GM12878 (cell line): ENCODE results near the gene CLPX. TPM values are rescaled to one million over a fixed set of nuclear protein-coding genes. Genes with fewer than 3 reads are reported as not detected.

Experiments
- ATAC-seq: fragments of 200-7000 bp; cut with Tn5 transposase; 3 replicates; pipeline ENCODE4 v1.9.1; 2020; ENCODE audit warnings: mild to moderate bottlenecking, moderate library complexity
- BruUV-seq: library from RNA; stranded (reverse); fragments of 400-500 nt; replicated peaks from 2 replicates; lab custom pipeline; 2021; lab: Mats Ljungman, UMichigan
- CTCF ChIA-PET: fragments of 300-600 bp; sonication (Branson Sonifier 250); formaldehyde crosslinking; extraction: SDS; loops from one replicate; lab custom pipeline; 2021; ENCODE audit warnings: inconsistent platforms; lab: Yijun Ruan, JAX
- POLR2A ChIA-PET: fragments of 350-600 bp; formaldehyde crosslinking; extraction: SDS; loops from one replicate; lab custom pipeline; 2021; ENCODE audit warnings: inconsistent platforms; lab: Charles Lee
- RAD21 ChIA-PET: fragments of 300-600 bp; sonication (Branson Sonifier 250); formaldehyde crosslinking; loops from one replicate; lab custom pipeline; 2023; ENCODE audit warnings: antibody characterized with exemption; ENCODE audit not compliant: unreplicated experiment; lab: Charles Lee
- SMC1A ChIA-PET: fragments of 300-600 bp; sonication (Branson Sonifier 250); formaldehyde crosslinking; loops from one replicate; lab custom pipeline; 2023; ENCODE audit not compliant: unreplicated experiment, uncharacterized antibody; lab: Charles Lee
- DNase-seq: peaks from one replicate; pipeline ENCODE4 v3.0.0-alpha.2; 2011; ENCODE audit warnings: low read depth, low spot score
- FAIRE-seq: peaks from 3 replicates; lab custom pipeline; 2011; peaks lifted over from hg19 to GRCh38; lab: Jason Lieb, UNC
- H2AFZ ChIP-seq: 2 replicates; pipeline ENCODE4 v1.6.0; 2011; ENCODE audit warnings: low read depth, low read length, control low read depth; ENCODE audit not compliant: control insufficient read depth
- H3K27ac ChIP-seq: 2 replicates; pipeline ENCODE4 v1.5.1; 2011; ENCODE audit warnings: control low read depth; ENCODE audit not compliant: control insufficient read depth, insufficient read depth
- H3K27me3 ChIP-seq, 2 experiments: replicated peaks in 1 of 2; 2 replicates each; pipeline versions ENCODE4 v1.6.0 to v1.6.1; 2011; ENCODE audit warnings: low read length in 1 of 2; ENCODE audit not compliant: control insufficient read depth in 2 of 2, insufficient read depth in 2 of 2
- H3K36me3 ChIP-seq, 2 experiments: 2 replicates each; pipeline ENCODE4 v1.5.1; 2011; ENCODE audit warnings: low read length in 1 of 2; ENCODE audit not compliant: control insufficient read depth in 2 of 2, insufficient read depth in 2 of 2
- H3K4me1 ChIP-seq: 2 replicates; pipeline ENCODE4 v1.6.1; 2011; ENCODE audit warnings: mild to moderate bottlenecking, low read length, moderate library complexity, mixed read lengths; ENCODE audit not compliant: control insufficient read depth, insufficient read depth
- H3K4me2 ChIP-seq: 2 replicates; pipeline ENCODE4 v1.6.0; 2011; ENCODE audit warnings: control low read depth; ENCODE audit not compliant: control insufficient read depth, insufficient read depth
- H3K4me3 ChIP-seq: fragments of 200-600 bp; sonication (generic); 2 replicates; pipeline ENCODE4 v1.5.1; 2016
- H3K79me2 ChIP-seq: 2 replicates; pipeline ENCODE4 v1.6.0; 2011; ENCODE audit warnings: low read length; ENCODE audit not compliant: control insufficient read depth, insufficient read depth
- H3K9ac ChIP-seq: 2 replicates; pipeline ENCODE4 v1.8.0; 2011; ENCODE audit warnings: low read length, control low read depth, mixed read lengths; ENCODE audit not compliant: control insufficient read depth, insufficient read depth
- H3K9me3 ChIP-seq: replicated peaks from 3 replicates; pipeline ENCODE4 v1.5.1; 2011; ENCODE audit warnings: mild to moderate bottlenecking, low read length; ENCODE audit not compliant: control insufficient read depth, insufficient read depth
- H4K20me1 ChIP-seq: 2 replicates; pipeline ENCODE4 v1.6.0; 2011; ENCODE audit not compliant: control insufficient read depth, insufficient read depth
- BHLHE40 ChIP-seq, 2 experiments: fragments of 450-650 bp in 1 of 2; IDR thresholded peaks; 2 replicates each; pipeline ENCODE4 v1.6.1; 2011 to 2017; ENCODE audit warnings: low read depth in 2 of 2, borderline replicate concordance in 1 of 2, improper control_type of control experiment in 1 of 2, low read length in 1 of 2, mild to moderate bottlenecking in 1 of 2
- CHD2 ChIP-seq: IDR thresholded peaks from 2 replicates; pipeline ENCODE4 v1.6.1; 2011; ENCODE audit warnings: low read depth, low read length, improper control_type of control experiment, borderline replicate concordance
- CREM ChIP-seq: IDR thresholded peaks from 2 replicates; pipeline ENCODE4 v1.6.1; 2014; ENCODE audit warnings: antibody characterized with exemption, low read depth
- FOXM1 ChIP-seq: IDR thresholded peaks from 2 replicates; pipeline ENCODE4 v1.6.1; 2012; ENCODE audit warnings: low read depth, mild to moderate bottlenecking, inconsistent platforms, low read length, moderate library complexity
- MTA3 ChIP-seq: IDR thresholded peaks from 2 replicates; pipeline ENCODE4 v1.6.1; 2012; ENCODE audit warnings: low read length, inconsistent platforms, borderline replicate concordance
- NFIC ChIP-seq: IDR thresholded peaks from 2 replicates; pipeline ENCODE4 v1.6.1; 2012; ENCODE audit warnings: low read depth, mild to moderate bottlenecking, inconsistent platforms, low read length, moderate library complexity
- NR2C1 ChIP-seq: fragments of 450-650 bp; IDR thresholded peaks from 2 replicates; pipeline ENCODE4 v1.6.1; 2017; ENCODE audit warnings: antibody characterized with exemption, mild to moderate bottlenecking, moderate library complexity
- POLR2A ChIP-seq: IDR thresholded peaks from 2 replicates; pipeline ENCODE4 v1.6.1; 2011; ENCODE audit warnings: low read depth, mild to moderate bottlenecking, low read length
- POLR2AphosphoS2 ChIP-seq: IDR thresholded peaks from 2 replicates; pipeline ENCODE4 v1.6.1; 2011; ENCODE audit warnings: low read depth, mild to moderate bottlenecking, low read length, improper control_type of control experiment, moderate library complexity
- RAD21 ChIP-seq: IDR thresholded peaks from 2 replicates; pipeline ENCODE4 v1.6.1; 2011; ENCODE audit warnings: mild to moderate bottlenecking, low read depth, low read length, moderate library complexity; ENCODE audit not compliant: insufficient read depth
- RB1 ChIP-seq: fragments of 450-650 bp; formaldehyde crosslinking; IDR thresholded peaks from 2 replicates; pipeline ENCODE4 v1.6.1; 2017; ENCODE audit warnings: mild to moderate bottlenecking, borderline replicate concordance
- RUNX3 ChIP-seq: IDR thresholded peaks from 2 replicates; pipeline ENCODE4 v1.6.1; 2012; ENCODE audit warnings: low read length, inconsistent platforms
- SIN3A ChIP-seq: IDR thresholded peaks from 2 replicates; pipeline ENCODE4 v1.6.1; 2012; ENCODE audit warnings: low read depth, low read length, improper control_type of control experiment
- SUZ12 ChIP-seq: fragments of 200-600 bp; sonication (generic); IDR thresholded peaks from one replicate; pipeline ENCODE4 v1.6.1; 2018; ENCODE audit warnings: antibody characterized with exemption, mild to moderate bottlenecking; ENCODE audit not compliant: unreplicated experiment
- TCF3 ChIP-seq: IDR thresholded peaks from 2 replicates; pipeline ENCODE4 v1.6.1; 2012; ENCODE audit warnings: low read depth, mild to moderate bottlenecking, low read length, borderline replicate concordance; ENCODE audit not compliant: insufficient read depth
- WGBS: methylation state at CpG from one replicate; pipeline ENCODE4 v1.1.6; 2016; ENCODE audit warnings: low lambda C conversion rate; ENCODE audit not compliant: insufficient replicate concordance, insufficient coverage; ENCODE audit errors: missing lambda C conversion rate; 5-methylcytosine and 5-hydroxymethylcytosine counted together
- in situ Hi-C: fragments of 300-500 bp; cut with MboI; formaldehyde crosslinking; loops from 9 replicates; pipeline ENCODE4 v1.14.3; 2018; ENCODE audit warnings: mixed read lengths
- intact Hi-C: fragments of 100-400 bp; cut with micrococcal nuclease; formaldehyde crosslinking; loops from one replicate; pipeline ENCODE4 v1.14.2; 2022; ENCODE audit not compliant: unreplicated experiment
- polyA plus RNA-seq, 11 experiments: library from polyadenylated mRNA; depleted of rRNA in 4 of 11; unstranded in 6 of 11; stranded (reverse) in 5 of 11; fragments of >200 nt; fragmentation: Nextera tagmentation in 4 of 11; fragmentation: Illumina TruSeq in 1 of 11; extraction: Ambion mirVana in 4 of 11; extraction: Trizol in 1 of 11; gene quantifications; 1 replicate in 1 of 11; 2 replicates in 10 of 11; pipeline versions ENCODE4 v1.2.1 to v1.2.3, GENCODE V29; 2011 to 2016; ENCODE audit warnings: inconsistent platforms in 2 of 11, missing spikeins in 2 of 11, low read depth in 1 of 11
- total RNA-seq, 4 experiments: library from RNA; depleted of rRNA in 3 of 4; stranded (reverse); fragments of >200 nt in 3 of 4; fragmentation: Illumina TruSeq in 1 of 4; extraction: Trizol in 1 of 4; gene quantifications; 2 replicates each; pipeline versions ENCODE4 v1.2.1 to v1.2.3, GENCODE V29; 2013 to 2021
- TF ChIP-seq, protein P1 (sequence below): fragments of 450-650 bp; IDR thresholded peaks from 2 replicates; pipeline ENCODE4 v1.6.1; 2018; ENCODE audit warnings: mild to moderate bottlenecking, low read depth, moderate library complexity; ENCODE audit not compliant: partially characterized antibody
- TF ChIP-seq, protein P2 (sequence below): fragments of 150-350 bp; IDR thresholded peaks from 2 replicates; pipeline ENCODE4 v1.6.1; 2014; ENCODE audit warnings: mild to moderate bottlenecking, low read depth, low read length

Gene CLPX
- total and polyA plus RNA-seq, 10 of the 15 experiments (the other 5 are each of a cell fraction or from before 2014, with no cell fraction given), result 10.1 to 57.4 (median 31.3) TPM

DNA sequence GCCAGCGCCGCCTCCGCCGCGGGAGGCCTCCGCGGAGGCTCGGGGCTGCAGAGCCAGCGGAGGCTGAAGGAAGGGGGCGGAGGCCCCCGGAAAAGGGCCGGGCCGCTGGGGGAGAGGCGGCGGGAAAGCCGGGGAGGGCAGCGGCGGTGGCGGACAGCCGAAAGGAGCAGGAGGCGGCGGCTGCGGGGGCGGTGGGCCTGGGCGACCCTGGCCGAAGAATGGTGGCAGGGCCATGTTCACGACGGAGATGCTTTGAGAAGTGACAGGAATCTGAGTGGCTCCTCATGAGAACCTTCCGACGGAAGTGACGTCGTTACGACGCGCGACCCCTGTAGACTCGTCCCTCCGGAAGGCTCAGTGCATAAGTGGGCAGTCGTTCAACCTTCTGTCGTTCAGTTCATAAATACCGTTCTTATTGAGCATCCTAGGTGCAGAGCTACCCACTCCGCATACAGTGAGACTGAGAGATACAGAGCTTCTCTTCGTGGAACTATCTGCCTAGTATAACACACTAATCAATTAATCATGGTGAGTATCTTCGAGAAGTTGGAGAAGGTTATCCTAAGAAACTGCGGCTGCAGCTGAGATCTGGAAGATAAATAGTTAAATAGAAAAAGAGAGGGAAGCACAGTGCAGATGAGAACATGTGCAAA lies 51.5 kb downstream of the CLPX start, which contains the start of gene PDCD7 (continued):
- TF ChIP-seq MTA3, result no peak
- peak; percentile 92 for TF ChIP-seq NR2C1

DNA sequence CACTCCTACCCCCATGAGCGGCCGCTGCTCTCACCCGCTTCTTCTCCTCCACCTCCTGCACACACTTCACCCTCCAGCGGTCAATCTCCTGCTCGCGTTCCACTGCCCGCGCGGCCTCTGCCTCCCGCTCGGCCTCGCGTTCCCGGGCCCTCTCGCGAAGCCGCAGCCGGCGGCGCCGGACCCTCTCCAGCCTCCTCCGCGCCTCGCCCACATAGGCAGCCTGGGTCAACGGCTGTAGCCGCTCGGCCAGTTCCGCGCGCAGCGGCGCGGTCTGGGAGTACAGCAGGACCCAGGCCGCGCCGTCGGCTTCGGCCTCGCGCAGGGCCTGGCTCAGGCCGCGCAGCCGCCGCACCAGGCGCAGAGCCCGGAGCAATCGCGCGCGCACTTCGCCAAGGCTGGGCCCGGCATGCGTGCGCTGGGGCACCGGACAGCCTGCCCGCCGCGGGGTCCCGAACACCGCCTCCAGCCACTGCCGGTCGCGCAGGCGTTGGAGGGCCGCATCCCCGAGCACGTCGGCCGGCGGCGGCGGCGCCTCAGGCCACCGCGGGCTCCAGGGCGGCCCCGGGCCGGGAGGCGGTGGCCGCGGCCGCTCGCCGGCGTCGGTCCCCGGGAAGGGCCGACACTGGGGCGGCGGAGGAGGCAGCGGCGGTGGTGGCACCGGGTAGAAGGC lies 52.1 kb downstream of the CLPX start:
- Histone ChIP-seq H3K27me3 (no peaks in the 10 kb centered on the region), H3K79me2 (peaks cover 17% of the 10 kb centered on the region), H3K9me3 (no peaks in the 10 kb centered on the region; the same call in 2 of the 3 replicates), H3K27ac (peak overlapping the region; percentile 62), H3K4me3 (peak overlapping the region; percentile 89), H2AFZ (peak overlapping the region; percentile 99), H3K36me3 (peaks cover 4 to 16% of the 10 kb centered on the region in 2 experiments), H4K20me1 (peaks cover 2% of the 10 kb centered on the region; the same call in 1 of the 2 replicates), H3K4me1 (0 out of 2 replicates have a peak, but pooled peaks cover 2% of the 10 kb centered on the region), H3K9ac (peak overlapping the region; percentile 84), H3K4me2 (peak overlapping the region; percentile 89)
- ChIA-PET SMC1A (no interaction called here), POLR2A (interaction anchor here (0.5 to 1.3 kb wide), 6 partner anchors 40 to 177 kb away, joined by 3 to 7 read pairs (median 4); partner anchors contain the start of genes CLPX and PARP16), RAD21 (interaction anchor here (1.2 to 1.3 kb wide), 2 partner anchors 49 to 52 kb away, joined by 3 to 7 read pairs; partner anchors contain the start of gene CLPX), CTCF (interaction anchor here (0.6 to 1.5 kb wide), 4 partner anchors 16 to 252 kb away, joined by 3 to 4 read pairs (median 3); no protein-coding TSS in a partner anchor)
- in situ Hi-C loops (no loop called here), intact Hi-C loops (no loop called here)
- no peak for DNase-seq
- WGBS, result under 1% methylated on average over 86 of the region's 93 CpGs
- no peak for FAIRE-seq
- BruUV-seq, result no TSS peak
- peak; percentile 75 for ATAC-seq
- peak; percentile 11; the same call in 1 of the 2 replicates for TF ChIP-seq SIN3A
- TF ChIP-seq POLR2A, result peak; percentile 78
- 0 out of 2 replicates have a peak, but pooled peaks have one; percentile 11 for TF ChIP-seq RUNX3
- TF ChIP-seq RAD21, result no peak
- TF ChIP-seq, protein P1, sequence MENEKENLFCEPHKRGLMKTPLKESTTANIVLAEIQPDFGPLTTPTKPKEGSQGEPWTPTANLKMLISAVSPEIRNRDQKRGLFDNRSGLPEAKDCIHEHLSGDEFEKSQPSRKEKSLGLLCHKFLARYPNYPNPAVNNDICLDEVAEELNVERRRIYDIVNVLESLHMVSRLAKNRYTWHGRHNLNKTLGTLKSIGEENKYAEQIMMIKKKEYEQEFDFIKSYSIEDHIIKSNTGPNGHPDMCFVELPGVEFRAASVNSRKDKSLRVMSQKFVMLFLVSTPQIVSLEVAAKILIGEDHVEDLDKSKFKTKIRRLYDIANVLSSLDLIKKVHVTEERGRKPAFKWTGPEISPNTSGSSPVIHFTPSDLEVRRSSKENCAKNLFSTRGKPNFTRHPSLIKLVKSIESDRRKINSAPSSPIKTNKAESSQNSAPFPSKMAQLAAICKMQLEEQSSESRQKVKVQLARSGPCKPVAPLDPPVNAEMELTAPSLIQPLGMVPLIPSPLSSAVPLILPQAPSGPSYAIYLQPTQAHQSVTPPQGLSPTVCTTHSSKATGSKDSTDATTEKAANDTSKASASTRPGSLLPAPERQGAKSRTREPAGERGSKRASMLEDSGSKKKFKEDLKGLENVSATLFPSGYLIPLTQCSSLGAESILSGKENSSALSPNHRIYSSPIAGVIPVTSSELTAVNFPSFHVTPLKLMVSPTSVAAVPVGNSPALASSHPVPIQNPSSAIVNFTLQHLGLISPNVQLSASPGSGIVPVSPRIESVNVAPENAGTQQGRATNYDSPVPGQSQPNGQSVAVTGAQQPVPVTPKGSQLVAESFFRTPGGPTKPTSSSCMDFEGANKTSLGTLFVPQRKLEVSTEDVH, result no peak
- TF ChIP-seq RB1, result no peak
- TF ChIP-seq BHLHE40 (IDR thresholded peaks at IDR 0.05; ENCODE audit: borderline replicate concordance in 1 of 2, low read depth in 2 of 2, low read length in 1 of 2), result 0 out of 4 replicates have a peak, but pooled peaks of 1 of the 2 experiments have one; percentile 29
- 0 out of 2 replicates have a peak, but pooled peaks have one; percentile 44 for TF ChIP-seq CHD2
- TF ChIP-seq TCF3, result 0 out of 2 replicates have a peak, but pooled peaks have one; percentile 7
- TF ChIP-seq POLR2AphosphoS2, result no peak
- TF ChIP-seq, protein P2, sequence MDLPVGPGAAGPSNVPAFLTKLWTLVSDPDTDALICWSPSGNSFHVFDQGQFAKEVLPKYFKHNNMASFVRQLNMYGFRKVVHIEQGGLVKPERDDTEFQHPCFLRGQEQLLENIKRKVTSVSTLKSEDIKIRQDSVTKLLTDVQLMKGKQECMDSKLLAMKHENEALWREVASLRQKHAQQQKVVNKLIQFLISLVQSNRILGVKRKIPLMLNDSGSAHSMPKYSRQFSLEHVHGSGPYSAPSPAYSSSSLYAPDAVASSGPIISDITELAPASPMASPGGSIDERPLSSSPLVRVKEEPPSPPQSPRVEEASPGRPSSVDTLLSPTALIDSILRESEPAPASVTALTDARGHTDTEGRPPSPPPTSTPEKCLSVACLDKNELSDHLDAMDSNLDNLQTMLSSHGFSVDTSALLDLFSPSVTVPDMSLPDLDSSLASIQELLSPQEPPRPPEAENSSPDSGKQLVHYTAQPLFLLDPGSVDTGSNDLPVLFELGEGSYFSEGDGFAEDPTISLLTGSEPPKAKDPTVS, result no peak
- TF ChIP-seq SUZ12, result no peak
- no peak for TF ChIP-seq FOXM1
- no peak for TF ChIP-seq NFIC
- TF ChIP-seq CREM, result no peak
